Hair follicle dermal papilla cell (primary cell): ENCODE results near the gene CHST9. TPM values are rescaled to one million over a fixed set of nuclear protein-coding genes. Genes with fewer than 3 reads are reported as not detected.

Experiments
- total RNA-seq: library from RNA; depleted of rRNA; stranded (reverse); fragments of >200 nt; gene quantifications from 2 replicates; pipeline ENCODE4 v1.2.3, GENCODE V29; 2012

The CHST9 gene, protein sequence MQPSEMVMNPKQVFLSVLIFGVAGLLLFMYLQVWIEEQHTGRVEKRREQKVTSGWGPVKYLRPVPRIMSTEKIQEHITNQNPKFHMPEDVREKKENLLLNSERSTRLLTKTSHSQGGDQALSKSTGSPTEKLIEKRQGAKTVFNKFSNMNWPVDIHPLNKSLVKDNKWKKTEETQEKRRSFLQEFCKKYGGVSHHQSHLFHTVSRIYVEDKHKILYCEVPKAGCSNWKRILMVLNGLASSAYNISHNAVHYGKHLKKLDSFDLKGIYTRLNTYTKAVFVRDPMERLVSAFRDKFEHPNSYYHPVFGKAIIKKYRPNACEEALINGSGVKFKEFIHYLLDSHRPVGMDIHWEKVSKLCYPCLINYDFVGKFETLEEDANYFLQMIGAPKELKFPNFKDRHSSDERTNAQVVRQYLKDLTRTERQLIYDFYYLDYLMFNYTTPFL
- not detected in 2 replicates for total RNA-seq

DNA sequence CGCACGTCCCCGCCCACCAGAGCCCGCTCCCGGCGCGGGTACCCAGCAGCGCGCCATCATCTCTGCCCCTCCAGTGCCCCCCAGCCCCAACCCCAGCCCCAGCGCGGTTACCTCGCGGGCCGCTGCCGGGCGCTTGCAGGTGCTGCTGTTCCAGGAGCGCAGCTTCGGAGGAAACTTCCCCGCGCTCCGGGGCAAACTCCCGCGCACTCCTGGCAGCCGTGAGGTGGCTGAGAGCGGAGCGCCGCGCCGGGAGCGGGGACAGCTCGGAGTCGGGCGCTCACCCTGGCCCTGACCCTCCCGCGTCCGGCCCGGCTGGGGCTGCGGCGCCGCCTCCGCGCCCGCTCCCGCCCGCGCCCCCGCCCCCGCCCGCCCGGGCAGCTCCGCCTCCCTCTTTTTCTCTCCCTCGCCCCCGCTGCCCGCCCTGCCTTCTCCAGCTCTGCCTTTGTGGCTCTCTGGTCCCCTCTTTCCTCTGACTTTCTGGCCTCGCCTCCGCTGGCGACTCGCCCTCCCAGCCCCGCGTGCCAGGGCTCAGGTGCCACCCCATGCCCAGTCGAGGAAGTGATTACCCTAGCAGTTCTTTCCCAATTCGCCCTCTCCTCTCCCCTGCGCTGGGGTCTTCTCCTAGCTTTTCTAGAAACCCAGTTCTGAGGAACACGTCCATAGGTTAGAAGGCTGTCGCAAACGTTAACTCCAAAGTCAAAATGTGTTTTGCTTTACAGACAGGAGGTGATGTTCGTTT lies at the start of gene CHST9:
Gene CHST9 (minus strand): TSS at position 284 of the 739 bp plus-strand sequence. CDS start 42,499 bp downstream, outside the sequence.

GRCh38 chr18:26865557-26865956 lies 319.6 kb downstream of the CHST9 start, which contains the start of gene AQP4:
Gene AQP4, minus strand, starts transcription at chr18:26865707. Its CDS starts 18 bp downstream, at chr18:26865689.

